Panc1 (cell line): ENCODE measurements around the gene EFCAB10. TPM values are rescaled to one million over a fixed set of nuclear protein-coding genes. Genes with fewer than 3 reads are reported as not detected.

ENCODE experiments used
- ATAC-seq: fragments of 200-7000 bp; cut with Tn5 transposase; 2 replicates; pipeline ENCODE4 v1.9.1; 2020; ENCODE audit warnings: mild to moderate bottlenecking, moderate library complexity
- BruUV-seq: library from RNA; stranded (reverse); fragments of 400-500 nt; replicated peaks from 2 replicates; lab custom pipeline; 2021; lab: Mats Ljungman, UMichigan
- CTCF ChIA-PET: fragments of 300-600 bp; sonication (Branson Sonifier 250); formaldehyde crosslinking; loops from one replicate; lab custom pipeline; 2022; ENCODE audit warnings: antibody characterized with exemption; lab: Charles Lee
- POLR2A ChIA-PET: fragments of 300-600 bp; sonication (Branson Sonifier 250); formaldehyde crosslinking; loops from one replicate; lab custom pipeline; 2022; ENCODE audit warnings: antibody characterized with exemption; lab: Charles Lee
- DNase-seq: peaks from one replicate; pipeline ENCODE4 v3.0.0-alpha.2; 2010; ENCODE audit warnings: low read depth, low spot score
- H3K27ac ChIP-seq: 2 replicates; pipeline ENCODE4 v1.5.1; 2011; ENCODE audit warnings: mild to moderate bottlenecking, low read length, inconsistent platforms
- H3K27me3 ChIP-seq: fragments of 200-500 bp; sonication (Bioruptor generic); 2 replicates; pipeline ENCODE4 v1.6.0; 2014; ENCODE audit warnings: low read length, inconsistent platforms; ENCODE audit not compliant: control insufficient read depth, insufficient read depth
- H3K36me3 ChIP-seq: fragments of 200-500 bp; sonication (Bioruptor generic); 2 replicates; pipeline ENCODE4 v1.5.1; 2014; ENCODE audit warnings: inconsistent platforms, mild to moderate bottlenecking, low read length, moderate library complexity; ENCODE audit not compliant: control insufficient read depth, insufficient read depth
- H3K4me1 ChIP-seq: 2 replicates; pipeline ENCODE4 v1.5.1; 2011; ENCODE audit warnings: inconsistent platforms, mild to moderate bottlenecking, low read length, moderate library complexity; ENCODE audit not compliant: control insufficient read depth, insufficient read depth
- H3K4me3 ChIP-seq, 2 experiments: 2 replicates each; pipeline ENCODE4 v1.5.1; 2011 to 2012; ENCODE audit warnings: low read depth in 2 of 2, low read length in 2 of 2, mild to moderate bottlenecking in 2 of 2, inconsistent platforms in 1 of 2, moderate library complexity in 1 of 2
- H3K9me3 ChIP-seq: fragments of 200-500 bp; sonication (Bioruptor generic); 2 replicates; pipeline ENCODE4 v1.5.1; 2014; ENCODE audit warnings: low read depth, mild to moderate bottlenecking, inconsistent platforms, low read length, moderate library complexity; ENCODE audit not compliant: control insufficient read depth, insufficient read depth
- POLR2AphosphoS5 ChIP-seq: IDR thresholded peaks from 2 replicates; pipeline ENCODE4 v1.6.1; 2012; ENCODE audit warnings: mild to moderate bottlenecking, low read depth, low read length, moderate library complexity
- SIN3A ChIP-seq: IDR thresholded peaks from 2 replicates; pipeline ENCODE4 v1.6.1; 2012; ENCODE audit warnings: low read depth, mild to moderate bottlenecking, low read length, moderate library complexity, borderline replicate concordance; ENCODE audit not compliant: insufficient read depth
- TCF7L2 ChIP-seq: IDR thresholded peaks from 2 replicates; pipeline ENCODE4 v1.6.1; 2011; ENCODE audit warnings: mild to moderate bottlenecking, low read depth, low read length, inconsistent platforms
- in situ Hi-C: cut with HindIII; loops from 2 replicates; pipeline ENCODE4 v1.10.0; 2016; ENCODE audit warnings: low sequenced_read_pairs, low pct_unique_long_range_greater_than_20kb
- intact Hi-C: fragments of 100-400 bp; cut with micrococcal nuclease; formaldehyde crosslinking; loops from one replicate; pipeline ENCODE4 v1.10.0; 2022; ENCODE audit not compliant: unreplicated experiment
- total RNA-seq: library from RNA; stranded (reverse); gene quantifications from one replicate; pipeline ENCODE4 v1.2.1, GENCODE V29; 2021; ENCODE audit not compliant: unreplicated experiment
- TF ChIP-seq, protein P1 (sequence below): fragments of 450-650 bp; IDR thresholded peaks from 2 replicates; pipeline ENCODE4 v1.5.1; 2017; ENCODE audit warnings: mild to moderate bottlenecking
- TF ChIP-seq, protein P2 (sequence below), 2 experiments: IDR thresholded peaks; 2 replicates each; pipeline ENCODE4 v1.6.1; 2011 to 2012; ENCODE audit warnings: low read depth in 2 of 2, control low read depth in 1 of 2, low read length in 1 of 2, mild to moderate bottlenecking in 1 of 2, moderate library complexity in 1 of 2; ENCODE audit not compliant: insufficient read depth in 1 of 2

EFCAB10 gene
- total RNA-seq, 1 experiment from 2014 or later: not detected

DNA sequence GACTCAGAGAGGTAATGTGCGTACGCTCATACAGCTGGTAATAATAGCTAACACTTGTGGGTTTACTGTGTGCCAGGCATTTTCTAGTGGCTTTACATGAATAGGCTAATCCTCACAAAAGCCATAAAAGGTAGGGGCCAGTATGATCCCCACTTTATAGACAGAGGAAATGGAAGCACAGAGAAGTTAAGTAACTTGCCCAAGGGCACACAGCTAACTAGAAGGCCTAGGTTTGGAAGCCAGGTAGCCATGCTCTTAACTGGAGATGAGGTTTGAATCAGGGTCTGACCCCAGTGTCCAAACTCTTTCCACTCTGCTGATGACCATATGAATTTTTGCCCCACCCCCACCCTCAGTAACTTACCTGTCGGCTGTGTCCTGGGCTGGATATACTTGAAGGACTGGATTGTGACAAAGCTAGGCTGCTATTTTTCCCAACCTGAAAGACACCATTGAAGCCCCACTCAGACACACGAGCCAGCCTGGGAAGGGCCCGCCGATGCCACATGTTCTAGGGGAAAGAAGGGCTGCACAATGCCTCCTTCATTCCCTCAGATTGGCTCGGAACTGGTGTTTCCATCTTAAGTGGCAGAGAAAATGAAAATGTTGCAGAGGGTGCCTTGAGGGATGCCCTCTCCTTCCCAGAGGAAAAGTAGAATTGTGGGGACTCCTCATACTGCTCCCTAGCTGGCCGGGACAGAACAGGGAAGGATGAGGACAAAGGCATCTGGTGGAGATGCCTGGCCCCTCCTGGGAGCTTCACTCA is 29.1 kb upstream of the EFCAB10 start:
- DNase-seq: no peak
- H3K36me3 ChIP-seq: no peaks in the 10 kb centered on the region
- in situ Hi-C loops: no loop called here
- no peaks in the 10 kb centered on the region for H3K4me1 ChIP-seq
- H3K27me3 ChIP-seq: no peaks in the 10 kb centered on the region
- H3K9me3 ChIP-seq: no peaks in the 10 kb centered on the region
- TF ChIP-seq SIN3A: no peak
- TF ChIP-seq, protein P1, sequence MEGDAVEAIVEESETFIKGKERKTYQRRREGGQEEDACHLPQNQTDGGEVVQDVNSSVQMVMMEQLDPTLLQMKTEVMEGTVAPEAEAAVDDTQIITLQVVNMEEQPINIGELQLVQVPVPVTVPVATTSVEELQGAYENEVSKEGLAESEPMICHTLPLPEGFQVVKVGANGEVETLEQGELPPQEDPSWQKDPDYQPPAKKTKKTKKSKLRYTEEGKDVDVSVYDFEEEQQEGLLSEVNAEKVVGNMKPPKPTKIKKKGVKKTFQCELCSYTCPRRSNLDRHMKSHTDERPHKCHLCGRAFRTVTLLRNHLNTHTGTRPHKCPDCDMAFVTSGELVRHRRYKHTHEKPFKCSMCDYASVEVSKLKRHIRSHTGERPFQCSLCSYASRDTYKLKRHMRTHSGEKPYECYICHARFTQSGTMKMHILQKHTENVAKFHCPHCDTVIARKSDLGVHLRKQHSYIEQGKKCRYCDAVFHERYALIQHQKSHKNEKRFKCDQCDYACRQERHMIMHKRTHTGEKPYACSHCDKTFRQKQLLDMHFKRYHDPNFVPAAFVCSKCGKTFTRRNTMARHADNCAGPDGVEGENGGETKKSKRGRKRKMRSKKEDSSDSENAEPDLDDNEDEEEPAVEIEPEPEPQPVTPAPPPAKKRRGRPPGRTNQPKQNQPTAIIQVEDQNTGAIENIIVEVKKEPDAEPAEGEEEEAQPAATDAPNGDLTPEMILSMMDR: no peak
- intact Hi-C loops: no loop called here
- H3K4me3 ChIP-seq: no peak overlapping the region
- ChIA-PET CTCF (no interaction called here), POLR2A (interaction anchor here (0.5 kb wide), 1 partner anchor 17 kb away, joined by 4 read pairs; no protein-coding TSS in a partner anchor)
- no peak overlapping the region for H3K27ac ChIP-seq
- no peak; the same call in 1 of the 2 replicates for ATAC-seq
- no TSS peak for BruUV-seq

DNA sequence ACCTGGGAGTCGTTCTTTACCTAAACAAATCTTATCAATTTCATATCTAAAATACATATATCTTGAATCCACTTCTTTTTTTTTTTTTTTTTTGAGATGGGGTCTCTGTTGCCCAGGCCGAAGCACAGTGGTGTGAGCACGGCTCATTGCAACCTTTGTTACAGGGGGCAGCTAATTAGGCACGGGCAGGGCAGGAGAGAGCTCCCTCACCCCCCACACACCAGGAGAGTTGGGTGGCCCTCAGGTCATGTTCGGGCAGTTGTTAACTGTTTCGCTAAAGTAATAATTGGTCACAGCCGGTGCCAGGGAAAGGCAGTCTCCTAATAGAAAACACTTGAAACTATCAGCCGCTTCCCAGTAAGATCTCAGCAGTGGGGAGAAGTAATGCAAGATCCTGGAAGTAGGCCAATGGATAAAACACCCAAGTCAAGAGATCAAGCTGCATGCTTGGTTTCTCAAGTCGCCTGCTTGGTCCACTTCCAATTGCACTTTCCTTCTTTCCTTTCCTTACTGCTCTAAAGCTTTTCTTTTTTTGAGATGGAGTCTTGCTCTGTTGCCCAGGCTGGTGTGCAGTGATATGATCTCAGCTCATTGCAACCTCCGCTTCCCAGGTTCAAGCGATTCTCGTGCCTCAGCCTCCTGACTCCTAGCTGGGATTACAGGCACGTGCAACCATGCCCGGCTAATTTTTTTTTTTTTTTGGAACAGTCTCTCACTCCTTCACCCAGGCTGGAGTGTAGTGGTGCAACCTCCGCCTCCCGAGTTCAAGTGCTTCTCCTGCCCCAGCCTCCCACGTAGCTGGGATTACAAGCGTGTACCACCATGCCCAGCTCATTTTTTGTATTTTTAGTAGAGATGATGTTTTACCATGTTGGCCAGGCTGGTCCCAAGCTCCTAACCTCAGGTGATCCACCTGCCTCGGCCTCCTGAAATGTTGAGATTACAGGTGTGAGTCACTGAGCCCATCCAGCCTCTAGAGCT is 21.3 kb upstream of the EFCAB10 start:
- TF ChIP-seq SIN3A: no peak
- TF ChIP-seq TCF7L2: no peak
- TF ChIP-seq POLR2AphosphoS5: no peak
- TF ChIP-seq, protein P1: no peak
- TF ChIP-seq, protein P2, sequence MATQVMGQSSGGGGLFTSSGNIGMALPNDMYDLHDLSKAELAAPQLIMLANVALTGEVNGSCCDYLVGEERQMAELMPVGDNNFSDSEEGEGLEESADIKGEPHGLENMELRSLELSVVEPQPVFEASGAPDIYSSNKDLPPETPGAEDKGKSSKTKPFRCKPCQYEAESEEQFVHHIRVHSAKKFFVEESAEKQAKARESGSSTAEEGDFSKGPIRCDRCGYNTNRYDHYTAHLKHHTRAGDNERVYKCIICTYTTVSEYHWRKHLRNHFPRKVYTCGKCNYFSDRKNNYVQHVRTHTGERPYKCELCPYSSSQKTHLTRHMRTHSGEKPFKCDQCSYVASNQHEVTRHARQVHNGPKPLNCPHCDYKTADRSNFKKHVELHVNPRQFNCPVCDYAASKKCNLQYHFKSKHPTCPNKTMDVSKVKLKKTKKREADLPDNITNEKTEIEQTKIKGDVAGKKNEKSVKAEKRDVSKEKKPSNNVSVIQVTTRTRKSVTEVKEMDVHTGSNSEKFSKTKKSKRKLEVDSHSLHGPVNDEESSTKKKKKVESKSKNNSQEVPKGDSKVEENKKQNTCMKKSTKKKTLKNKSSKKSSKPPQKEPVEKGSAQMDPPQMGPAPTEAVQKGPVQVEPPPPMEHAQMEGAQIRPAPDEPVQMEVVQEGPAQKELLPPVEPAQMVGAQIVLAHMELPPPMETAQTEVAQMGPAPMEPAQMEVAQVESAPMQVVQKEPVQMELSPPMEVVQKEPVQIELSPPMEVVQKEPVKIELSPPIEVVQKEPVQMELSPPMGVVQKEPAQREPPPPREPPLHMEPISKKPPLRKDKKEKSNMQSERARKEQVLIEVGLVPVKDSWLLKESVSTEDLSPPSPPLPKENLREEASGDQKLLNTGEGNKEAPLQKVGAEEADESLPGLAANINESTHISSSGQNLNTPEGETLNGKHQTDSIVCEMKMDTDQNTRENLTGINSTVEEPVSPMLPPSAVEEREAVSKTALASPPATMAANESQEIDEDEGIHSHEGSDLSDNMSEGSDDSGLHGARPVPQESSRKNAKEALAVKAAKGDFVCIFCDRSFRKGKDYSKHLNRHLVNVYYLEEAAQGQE (IDR thresholded peaks at IDR 0.05; ENCODE audit: insufficient read depth in 1 of 2, low read depth in 2 of 2, low read length in 1 of 2): no peak
- no peaks in the 10 kb centered on the region for H3K27me3 ChIP-seq
- DNase-seq: no peak
- CTCF ChIA-PET: interaction anchor here (0.6 to 0.8 kb wide), 2 partner anchors 440 to 1093 kb away, joined by 4 to 5 read pairs; no protein-coding TSS in a partner anchor
- ATAC-seq: no peak
- no peak overlapping the region for H3K27ac ChIP-seq
- no peak overlapping the region for H3K4me3 ChIP-seq
- no peaks in the 10 kb centered on the region for H3K36me3 ChIP-seq
- intact Hi-C loops: no loop called here
- BruUV-seq: no TSS peak
- POLR2A ChIA-PET: no interaction called here
- no peaks in the 10 kb centered on the region for H3K9me3 ChIP-seq
- in situ Hi-C loops: no loop called here
- no peaks in the 10 kb centered on the region for H3K4me1 ChIP-seq
